SH-SY5Y (cell line): ENCODE measurements around the gene SHISA6.

Source experiments
- GATA2 ChIP-seq: IDR thresholded peaks from 2 replicates; pipeline ENCODE4 v1.6.1; 2011; ENCODE audit warnings: mild to moderate bottlenecking, low read depth, low read length
- GATA3 ChIP-seq: IDR thresholded peaks from 2 replicates; pipeline ENCODE4 v1.6.1; 2011; ENCODE audit warnings: low read depth, mild to moderate bottlenecking, low read length, moderate library complexity

The SHISA6 gene

GRCh38 chr17:11601661-11602060 is 360.6 kb downstream of the SHISA6 start:
- TF ChIP-seq GATA3, result no peak
- no peak for TF ChIP-seq GATA2

- TF ChIP-seq GATA2 (no peak; the same call in 1 of the 2 replicates), GATA3 (no peak)
Measured at GRCh38 chr17:11608396-11608795, 367.4 kb downstream of the SHISA6 start.

- TF ChIP-seq GATA2 (no peak), GATA3 (no peak)
Measured at GRCh38 chr17:11610999-11611566, 370.1 kb downstream of the SHISA6 start.

GRCh38 chr17:11612956-11613355 is 371.9 kb downstream of the SHISA6 start:
- no peak for TF ChIP-seq GATA3
- TF ChIP-seq GATA2, result no peak
